SK-N-MC (cell line): ENCODE data around the gene MYO1D.

ENCODE experiments used
- EZH2 ChIP-seq: fragments of 200-600 bp; sonication (generic); IDR thresholded peaks from one replicate; pipeline ENCODE4 v1.6.1; 2017; ENCODE audit warnings: antibody characterized with exemption
- POLR2AphosphoS5 ChIP-seq: IDR thresholded peaks from 2 replicates; pipeline ENCODE4 v1.6.1; 2012; ENCODE audit warnings: mild to moderate bottlenecking, low read depth, low read length, borderline replicate concordance

GRCh38 chr17:32449963-32450362 lies 427.0 kb downstream of the MYO1D start:
- TF ChIP-seq POLR2AphosphoS5 = no peak
- TF ChIP-seq EZH2 = no peak
